PC-9 (cell line): ENCODE measurements around the gene CLCN6. TPM values are rescaled to one million over a fixed set of nuclear protein-coding genes. Genes with fewer than 3 reads are reported as not detected.

Experiments used
- BruUV-seq: library from RNA; stranded (reverse); fragments of 400-500 nt; replicated peaks from 2 replicates; lab custom pipeline; 2021; lab: Mats Ljungman, UMichigan
- CTCF ChIA-PET: fragments of 300-600 bp; sonication (Branson Sonifier 250); formaldehyde crosslinking; loops from one replicate; lab custom pipeline; 2022; ENCODE audit warnings: antibody characterized with exemption; lab: Charles Lee
- POLR2A ChIA-PET: fragments of 300-600 bp; sonication (Branson Sonifier 250); formaldehyde crosslinking; loops from one replicate; lab custom pipeline; 2022; ENCODE audit warnings: antibody characterized with exemption; ENCODE audit not compliant: unreplicated experiment; lab: Charles Lee
- DNase-seq, 2 experiments: peaks; one replicate each; pipeline versions ENCODE4 v3.0.0 to v3.0.0-alpha.2; 2015 to 2022; ENCODE audit warnings: mixed read lengths in 1 of 2
- H2AFZ ChIP-seq: fragments of 200-600 bp; sonication (generic); 2 replicates; pipeline ENCODE4 v1.8.1; 2017; ENCODE audit warnings: antibody characterized with exemption
- H3F3A ChIP-seq: fragments of 200-600 bp; sonication (generic); 2 replicates; pipeline ENCODE4 v1.8.1; 2017; ENCODE audit warnings: antibody characterized with exemption, mild to moderate bottlenecking, low read depth; ENCODE audit not compliant: insufficient read depth
- H3K27ac ChIP-seq: fragments of 200-600 bp; sonication (generic); 2 replicates; pipeline ENCODE4 v1.6.1; 2016; ENCODE audit warnings: mixed run types
- H3K27me3 ChIP-seq: fragments of 200-600 bp; sonication (generic); 2 replicates; pipeline ENCODE4 v1.6.1; 2016; ENCODE audit warnings: low read depth, mixed run types; ENCODE audit not compliant: insufficient read depth
- H3K36me3 ChIP-seq: fragments of 200-600 bp; sonication (generic); 2 replicates; pipeline ENCODE4 v1.6.1; 2016; ENCODE audit warnings: low read depth, mixed run types
- H3K4me1 ChIP-seq: fragments of 200-600 bp; sonication (generic); replicated peaks from 2 replicates; pipeline ENCODE4 v1.6.1; 2016; ENCODE audit warnings: mixed run types; ENCODE audit not compliant: insufficient read depth
- H3K4me2 ChIP-seq: fragments of 200-600 bp; sonication (generic); 2 replicates; pipeline ENCODE4 v1.6.1; 2017; ENCODE audit warnings: mixed run types
- H3K4me3 ChIP-seq: fragments of 200-600 bp; sonication (generic); 2 replicates; pipeline ENCODE4 v1.6.1; 2016; ENCODE audit warnings: mixed run types
- H3K79me2 ChIP-seq: fragments of 200-600 bp; sonication (generic); 2 replicates; pipeline ENCODE4 v1.6.1; 2017; ENCODE audit warnings: low read depth, mixed run types
- H3K9me2 ChIP-seq: fragments of 200-600 bp; sonication (generic); 2 replicates; pipeline ENCODE4 v1.8.1; 2017; ENCODE audit warnings: mild to moderate bottlenecking; ENCODE audit not compliant: insufficient read depth
- H3K9me3 ChIP-seq: fragments of 200-600 bp; sonication (generic); 2 replicates; pipeline ENCODE4 v1.8.1; 2016; ENCODE audit warnings: low read depth; ENCODE audit not compliant: insufficient read depth
- H4K20me1 ChIP-seq: fragments of 200-600 bp; sonication (generic); 2 replicates; pipeline ENCODE4 v1.8.1; 2017; ENCODE audit not compliant: insufficient read depth
- EZH2 ChIP-seq: fragments of 200-600 bp; sonication (generic); IDR thresholded peaks from 2 replicates; pipeline ENCODE4 v1.8.0; 2017; ENCODE audit warnings: antibody characterized with exemption, low read depth
- intact Hi-C: fragments of 100-400 bp; cut with micrococcal nuclease; formaldehyde crosslinking; loops from one replicate; pipeline ENCODE4 v1.10.0; 2022; ENCODE audit not compliant: unreplicated experiment
- total RNA-seq: library from RNA; stranded (reverse); gene quantifications from 2 replicates; pipeline ENCODE4 v1.2.3, GENCODE V29; 2021
- TF ChIP-seq, protein P1 (sequence below): fragments of 200-600 bp; sonication (generic); conservative IDR thresholded peaks from 2 replicates; pipeline ENCODE4 v1.6.1; 2017; ENCODE audit warnings: mixed run types, antibody characterized with exemption, mild to moderate bottlenecking, moderate library complexity

The CLCN6 gene
- total RNA-seq, 1 experiment from 2014 or later = 16.7 TPM

DNA sequence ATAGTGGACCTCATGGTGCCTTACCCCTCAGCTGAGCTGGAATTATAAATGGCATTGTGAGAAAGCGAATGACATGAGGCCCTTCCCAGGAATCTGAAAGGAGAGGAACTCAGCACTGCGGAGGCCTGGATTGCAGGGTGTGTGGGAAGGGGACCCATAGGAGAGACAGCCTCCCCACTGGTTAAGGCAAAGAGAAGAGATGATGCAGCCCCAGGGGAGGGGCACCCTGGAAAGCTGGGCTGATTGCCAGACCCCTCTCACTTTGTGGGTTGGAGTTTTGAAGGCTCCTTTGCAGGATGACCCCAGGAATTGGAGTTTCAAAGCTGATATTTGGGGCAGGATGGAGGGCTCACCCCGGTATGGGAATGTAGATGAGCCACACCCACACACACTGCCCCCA, 50.7 kb downstream of the CLCN6 start:
- Histone ChIP-seq H3K27me3 (peaks cover 75% of the 10 kb centered on the region), H3K9me3 (no peaks in the 10 kb centered on the region), H3K27ac (no peak overlapping the region), H3K4me2 (no peak overlapping the region), H2AFZ (no peak overlapping the region), H3F3A (no peaks in the 10 kb centered on the region), H3K9me2 (no peaks in the 10 kb centered on the region), H3K4me3 (no peak overlapping the region), H3K79me2 (no peaks in the 10 kb centered on the region), H4K20me1 (no peaks in the 10 kb centered on the region), H3K4me1 (no peaks in the 10 kb centered on the region), H3K36me3 (no peaks in the 10 kb centered on the region)
- TF ChIP-seq, protein P1, sequence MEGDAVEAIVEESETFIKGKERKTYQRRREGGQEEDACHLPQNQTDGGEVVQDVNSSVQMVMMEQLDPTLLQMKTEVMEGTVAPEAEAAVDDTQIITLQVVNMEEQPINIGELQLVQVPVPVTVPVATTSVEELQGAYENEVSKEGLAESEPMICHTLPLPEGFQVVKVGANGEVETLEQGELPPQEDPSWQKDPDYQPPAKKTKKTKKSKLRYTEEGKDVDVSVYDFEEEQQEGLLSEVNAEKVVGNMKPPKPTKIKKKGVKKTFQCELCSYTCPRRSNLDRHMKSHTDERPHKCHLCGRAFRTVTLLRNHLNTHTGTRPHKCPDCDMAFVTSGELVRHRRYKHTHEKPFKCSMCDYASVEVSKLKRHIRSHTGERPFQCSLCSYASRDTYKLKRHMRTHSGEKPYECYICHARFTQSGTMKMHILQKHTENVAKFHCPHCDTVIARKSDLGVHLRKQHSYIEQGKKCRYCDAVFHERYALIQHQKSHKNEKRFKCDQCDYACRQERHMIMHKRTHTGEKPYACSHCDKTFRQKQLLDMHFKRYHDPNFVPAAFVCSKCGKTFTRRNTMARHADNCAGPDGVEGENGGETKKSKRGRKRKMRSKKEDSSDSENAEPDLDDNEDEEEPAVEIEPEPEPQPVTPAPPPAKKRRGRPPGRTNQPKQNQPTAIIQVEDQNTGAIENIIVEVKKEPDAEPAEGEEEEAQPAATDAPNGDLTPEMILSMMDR = no peak
- no TSS peak for BruUV-seq
- DNase-seq = no peak
- CTCF ChIA-PET = no interaction called here
- POLR2A ChIA-PET = no interaction called here
- intact Hi-C loops = no loop called here

DNA sequence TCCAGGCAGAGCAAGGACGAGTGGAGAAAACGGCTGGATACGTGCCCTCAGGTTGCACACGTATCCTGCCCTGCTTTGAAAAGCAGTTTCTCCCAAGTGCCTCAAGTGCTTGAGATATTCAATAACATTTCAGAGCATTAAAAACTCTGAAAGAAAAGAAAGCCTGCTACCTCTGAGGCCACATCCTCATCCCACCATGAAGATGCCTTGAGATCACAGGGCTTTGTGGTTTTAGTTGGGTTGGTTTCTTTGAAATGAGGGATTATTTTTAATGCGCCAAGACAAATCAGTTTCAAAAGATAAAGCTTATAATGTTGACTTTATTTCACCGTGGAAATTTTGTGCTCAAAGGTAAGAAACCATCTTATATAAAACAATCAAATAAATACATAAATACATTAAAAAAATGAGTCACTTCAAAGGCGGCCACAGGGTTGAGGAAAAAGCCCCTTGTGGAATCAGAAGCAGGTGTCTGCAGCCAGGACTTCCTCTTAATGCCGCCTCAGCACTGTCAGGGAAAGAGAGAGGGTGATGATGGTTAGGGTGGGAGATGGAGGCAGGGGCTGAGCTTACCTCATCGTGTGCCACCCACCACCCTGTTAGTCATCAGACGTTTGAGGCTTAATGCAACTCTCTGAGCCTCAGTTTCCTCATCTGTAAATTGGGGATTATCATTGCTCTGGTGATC, 51.3 kb downstream of the CLCN6 start:
- BruUV-seq = no TSS peak
- intact Hi-C loops = no loop called here
- ChIA-PET POLR2A (no interaction called here), CTCF (no interaction called here)
- Histone ChIP-seq H4K20me1 (no peaks in the 10 kb centered on the region), H3K36me3 (no peaks in the 10 kb centered on the region), H3K4me1 (no peaks in the 10 kb centered on the region), H3K4me2 (no peak overlapping the region), H3K4me3 (no peak overlapping the region), H3K79me2 (no peaks in the 10 kb centered on the region), H3F3A (no peaks in the 10 kb centered on the region; the same call in 1 of the 2 replicates), H2AFZ (no peak overlapping the region), H3K9me3 (no peaks in the 10 kb centered on the region), H3K27ac (no peak overlapping the region), H3K27me3 (peaks cover 73% of the 10 kb centered on the region), H3K9me2 (no peaks in the 10 kb centered on the region)
- TF ChIP-seq, protein P1 = no peak
- TF ChIP-seq EZH2 = no peak
- DNase-seq = no peak

DNA sequence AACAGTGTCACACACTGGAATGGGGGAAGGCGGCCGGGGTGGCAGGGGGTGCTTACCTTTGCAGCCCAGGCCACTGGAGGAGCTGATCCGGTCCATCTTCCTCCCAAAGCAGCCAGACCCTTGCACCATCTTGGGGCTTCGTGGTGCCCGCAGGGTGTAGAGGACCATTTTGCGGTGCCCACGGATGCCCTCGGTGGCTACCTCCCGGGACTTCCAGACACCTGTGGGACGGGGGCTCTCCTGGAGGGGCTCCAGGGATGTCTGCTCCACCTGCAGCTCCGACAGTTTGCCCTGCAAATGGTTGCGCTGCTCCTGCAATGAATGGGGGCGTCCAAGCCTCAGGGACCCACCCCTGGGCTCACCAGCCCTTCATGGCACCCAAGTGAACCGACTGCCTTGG, 52.2 kb downstream of the CLCN6 start:
- Histone ChIP-seq H3K9me2 (no peaks in the 10 kb centered on the region), H3K27me3 (peaks cover 69% of the 10 kb centered on the region), H3K4me1 (no peaks in the 10 kb centered on the region; the same call in 1 of the 2 replicates), H3K36me3 (no peaks in the 10 kb centered on the region), H4K20me1 (no peaks in the 10 kb centered on the region), H3K4me3 (no peak overlapping the region), H3K9me3 (no peaks in the 10 kb centered on the region), H3F3A (peaks cover 4% of the 10 kb centered on the region; the same call in 1 of the 2 replicates), H3K79me2 (no peaks in the 10 kb centered on the region), H3K4me2 (no peak overlapping the region), H2AFZ (no peak overlapping the region), H3K27ac (no peak overlapping the region)
- CTCF ChIA-PET = no interaction called here
- no TSS peak for BruUV-seq
- intact Hi-C loops = no loop called here
- no peak for TF ChIP-seq EZH2
- TF ChIP-seq, protein P1 = no peak
- no peak for DNase-seq
- POLR2A ChIA-PET = no interaction called here
